Naive thymus-derived CD8-positive, alpha-beta T cell (primary cell): ENCODE data around the gene SMC4. TPM values are rescaled to one million over a fixed set of nuclear protein-coding genes. Genes with fewer than 3 reads are reported as not detected.

Source experiments
- ATAC-seq, 2 donors: fragments of 150-1000 bp; cut with Tn5 transposase in 1 of 2; sonication (Bioruptor Pico), chemical (Tn5 transposase) in 1 of 2; 1 replicate in 1 of 2; 2 replicates in 1 of 2; pipeline ENCODE4 v1.10.0; 2021; ENCODE audit warnings: mild to moderate bottlenecking in 2 of 2, moderate library complexity in 2 of 2
- POLR2A ChIA-PET: fragments of 350-600 bp; sonication (Branson Sonifier 250); formaldehyde crosslinking; loops from one replicate; lab custom pipeline; 2021; ENCODE audit warnings: antibody characterized with exemption; lab: Charles Lee
- DNase-seq, 10 donors: peaks; one replicate each; pipeline versions ENCODE4 v3.0.0 to v3.0.0-alpha.2; 2020 to 2022
- H3K27ac Mint-ChIP-seq, 10 donors: one replicate each; pipeline ENCODE4 v1.8.0; 2020 to 2022; ENCODE audit warnings: mild to moderate bottlenecking in 10 of 10, mixed read lengths in 10 of 10, moderate library complexity in 4 of 10, inconsistent platforms in 1 of 10
- H3K27me3 Mint-ChIP-seq, 5 donors: one replicate each; pipeline ENCODE4 v1.8.0; 2021 to 2022; ENCODE audit warnings: mixed read lengths in 5 of 5
- H3K36me3 Mint-ChIP-seq, 3 donors: one replicate each; pipeline ENCODE4 v1.8.0; 2020 to 2022; ENCODE audit warnings: mixed read lengths in 3 of 3, mild to moderate bottlenecking in 2 of 3, inconsistent platforms in 1 of 3
- H3K4me1 Mint-ChIP-seq, 4 donors: one replicate each; pipeline ENCODE4 v1.8.0; 2021 to 2022; ENCODE audit warnings: mixed read lengths in 4 of 4
- H3K4me3 Mint-ChIP-seq, 10 donors: one replicate each; pipeline ENCODE4 v1.8.0; 2020 to 2022; ENCODE audit warnings: mild to moderate bottlenecking in 10 of 10, mixed read lengths in 10 of 10, moderate library complexity in 6 of 10, inconsistent platforms in 1 of 10
- H3K9me3 Mint-ChIP-seq, 9 donors: one replicate each; pipeline ENCODE4 v1.8.0; 2020 to 2022; ENCODE audit warnings: mixed read lengths in 9 of 9, mild to moderate bottlenecking in 3 of 9, inconsistent platforms in 1 of 9, moderate library complexity in 1 of 9
- polyA plus RNA-seq, 3 donors: library from polyadenylated mRNA; unstranded; fragments of 300-500 nt; fragmentation: Illumina TruSeq; gene quantifications; one replicate each; pipeline ENCODE4 v1.2.3, GENCODE V29; 2021
- total RNA-seq, 8 experiments: library from RNA in 2 of 8; stranded (reverse) in 2 of 8; gene quantifications; one replicate each; pipeline ENCODE4 v1.2.3 and lab custom pipeline; 2021 to 2026

SMC4 gene
- total and polyA plus RNA-seq, 5 experiments from 2014 or later = 19.2 to 43.2 (median 32.9) TPM

DNA sequence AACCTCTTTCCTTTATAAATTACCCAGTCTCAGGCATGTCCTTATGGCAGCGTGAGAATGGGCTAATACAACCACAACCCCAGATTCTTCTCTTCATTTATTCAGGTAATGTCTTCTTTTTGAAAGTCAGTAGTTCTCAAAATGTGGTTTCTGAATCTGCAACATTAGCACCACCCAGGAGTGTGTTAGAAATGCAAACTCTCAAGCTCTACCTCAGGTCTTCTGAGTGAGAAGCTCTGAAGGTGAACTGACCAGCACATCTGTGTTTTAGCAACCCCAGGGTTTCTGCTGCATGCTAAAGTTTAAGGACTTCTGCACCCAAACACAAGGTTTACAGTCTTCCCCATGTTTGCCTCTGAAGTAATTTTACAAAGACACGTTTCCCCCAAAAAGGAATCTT lies 72.4 kb downstream of the SMC4 start:
- POLR2A ChIA-PET = no interaction called here
- DNase-seq = no peak
- Mint-ChIP-seq H3K27ac (peak overlapping the region in 1 of 10 donors; percentile 31), H3K4me1 (no peaks in the 10 kb centered on the region), H3K36me3 (peaks cover 0 to 10% (median 5%) of the 10 kb centered on the region in 3 donors), H3K4me3 (no peak overlapping the region), H3K27me3 (peaks cover 0 to 15% (median 9%) of the 10 kb centered on the region in 5 donors), H3K9me3 (peaks cover 0 to 26% (median 16%) of the 10 kb centered on the region in 9 donors)
- no peak for ATAC-seq

DNA sequence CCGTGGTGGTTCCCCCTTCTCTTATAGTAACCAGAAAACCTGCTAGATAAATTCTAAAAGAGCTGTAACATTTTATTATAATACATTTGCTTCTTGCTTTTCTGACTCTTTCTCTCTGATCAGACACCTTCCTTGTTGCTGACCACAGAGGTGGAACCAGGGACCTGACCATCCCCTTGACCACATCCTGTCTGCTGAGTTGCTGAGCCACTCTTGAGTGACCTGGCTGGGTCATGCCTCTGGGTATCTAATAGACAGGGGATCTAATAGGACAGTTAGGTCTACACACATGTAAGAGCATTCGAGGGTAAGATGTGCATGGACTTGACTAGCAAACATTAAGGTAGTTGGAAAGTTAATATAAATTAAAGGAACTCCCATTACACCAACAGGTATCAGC lies 72.9 kb downstream of the SMC4 start:
- peaks cover 0 to 26% (median 16%) of the 10 kb centered on the region in 9 donors for H3K9me3 Mint-ChIP-seq
- no peak for ATAC-seq
- no peak overlapping the region for H3K27ac Mint-ChIP-seq
- peaks cover 0 to 10% (median 5%) of the 10 kb centered on the region in 3 donors for H3K36me3 Mint-ChIP-seq
- peaks cover 0 to 19% (median 9%) of the 10 kb centered on the region in 5 donors for H3K27me3 Mint-ChIP-seq
- H3K4me3 Mint-ChIP-seq = no peak overlapping the region
- POLR2A ChIA-PET = no interaction called here
- no peak for DNase-seq
- H3K4me1 Mint-ChIP-seq = no peaks in the 10 kb centered on the region

DNA sequence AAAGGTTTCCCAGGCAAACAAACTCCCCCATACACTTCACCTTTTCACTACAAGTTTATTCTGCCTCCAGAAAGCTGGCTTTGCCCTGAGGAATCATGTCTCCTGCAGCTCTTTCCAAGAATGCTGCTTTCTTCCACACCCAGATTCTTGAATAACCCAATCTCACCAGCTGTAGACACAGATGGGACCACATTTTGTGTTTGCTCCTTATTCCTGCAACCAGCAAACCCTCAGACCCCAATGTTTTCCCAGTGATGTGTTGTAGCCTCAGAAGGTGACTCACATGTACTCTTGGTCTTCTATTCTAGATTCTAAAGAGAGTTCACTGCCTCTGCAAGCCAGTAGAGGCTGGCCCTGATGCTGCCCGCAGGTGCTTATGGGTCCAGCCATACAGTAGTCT lies 73.8 kb downstream of the SMC4 start:
- DNase-seq (no peak), ATAC-seq (no peak)
- Mint-ChIP-seq H3K27ac (no peak overlapping the region), H3K36me3 (peaks cover 0 to 10% (median 5%) of the 10 kb centered on the region in 3 donors), H3K4me1 (no peaks in the 10 kb centered on the region), H3K27me3 (peaks cover 0 to 20% (median 11%) of the 10 kb centered on the region in 5 donors), H3K9me3 (peaks cover 0 to 26% (median 16%) of the 10 kb centered on the region in 9 donors), H3K4me3 (no peak overlapping the region)
- POLR2A ChIA-PET = no interaction called here

DNA sequence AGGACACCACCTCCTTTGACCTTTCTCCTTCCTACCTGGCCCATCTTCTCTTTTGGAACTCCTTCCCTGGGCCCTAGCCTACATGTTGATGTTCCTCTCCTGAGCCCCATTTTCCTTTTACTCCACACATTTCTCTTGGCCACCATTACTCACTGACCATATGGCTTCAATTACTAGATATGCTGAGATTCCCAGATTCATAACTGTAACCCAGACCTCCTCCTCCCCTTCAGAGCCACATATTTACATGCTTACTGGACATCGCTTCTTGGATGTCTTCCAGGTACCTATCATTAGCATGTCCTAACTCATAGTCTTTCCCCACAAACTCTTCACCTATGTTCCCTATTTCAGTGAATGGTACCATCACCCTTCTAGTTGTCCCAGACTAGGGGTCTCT lies 74.5 kb downstream of the SMC4 start:
- no peak overlapping the region for H3K4me3 Mint-ChIP-seq
- no peak for DNase-seq
- POLR2A ChIA-PET = no interaction called here

DNA sequence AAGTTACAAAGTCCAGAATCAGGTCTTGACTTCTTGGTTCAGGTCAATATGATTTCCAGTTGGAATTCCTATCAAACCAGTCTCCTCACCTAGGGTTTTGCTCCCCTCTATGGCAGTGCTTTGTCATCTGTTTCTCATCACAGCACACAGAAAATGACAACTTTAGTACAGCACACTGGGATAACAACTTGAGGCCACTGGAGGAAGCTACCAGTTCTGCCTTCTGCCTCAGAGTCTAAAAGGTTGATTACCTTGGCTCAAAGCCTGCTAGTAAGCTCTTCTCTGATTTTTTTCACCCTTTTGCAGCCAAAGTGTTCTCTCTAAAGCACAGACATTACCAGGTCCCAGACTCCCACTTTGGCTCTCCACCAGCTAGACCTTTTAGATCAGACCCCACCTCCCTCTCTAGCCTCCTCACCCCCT lies 75.0 kb downstream of the SMC4 start:
- Mint-ChIP-seq H3K27me3 (peaks cover 0 to 24% (median 9%) of the 10 kb centered on the region in 5 donors), H3K27ac (no peak overlapping the region), H3K36me3 (peaks cover 0 to 5% (median 5%) of the 10 kb centered on the region in 3 donors), H3K4me3 (no peak overlapping the region), H3K4me1 (no peaks in the 10 kb centered on the region), H3K9me3 (peaks cover 0 to 20% (median 10%) of the 10 kb centered on the region in 9 donors)
- POLR2A ChIA-PET = no interaction called here
- ATAC-seq (no peak), DNase-seq (no peak)

More for the DNA sequence above, 74.5 kb downstream of the SMC4 start:
- Mint-ChIP-seq H3K27ac (no peak overlapping the region), H3K36me3 (peaks cover 0 to 7% (median 5%) of the 10 kb centered on the region in 3 donors), H3K4me1 (no peaks in the 10 kb centered on the region), H3K27me3 (peaks cover 0 to 20% (median 9%) of the 10 kb centered on the region in 5 donors), H3K9me3 (peaks cover 0 to 21% (median 14%) of the 10 kb centered on the region in 9 donors)
- no peak for ATAC-seq

DNA sequence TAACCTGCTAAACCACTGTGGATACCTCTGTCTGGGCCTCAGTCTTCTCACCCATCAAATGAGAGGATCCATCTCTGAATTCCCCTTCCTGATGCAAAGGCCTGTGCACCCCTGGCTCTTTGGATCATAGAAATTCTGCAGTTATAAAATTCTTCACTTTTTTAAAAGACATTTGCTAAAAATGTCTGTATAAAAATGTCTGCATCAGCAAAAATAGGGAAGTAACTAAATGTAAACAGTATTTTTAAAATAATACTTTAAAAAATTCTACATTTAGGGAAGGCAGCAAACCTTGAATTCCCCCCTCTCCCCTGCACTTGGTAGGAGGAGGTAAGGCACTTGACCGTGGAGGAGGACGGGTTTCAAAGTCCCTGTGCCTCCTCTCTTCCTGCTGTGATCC lies 75.7 kb downstream of the SMC4 start:
- no peak for ATAC-seq
- no peaks in the 10 kb centered on the region for H3K4me1 Mint-ChIP-seq
- POLR2A ChIA-PET = no interaction called here

DNA sequence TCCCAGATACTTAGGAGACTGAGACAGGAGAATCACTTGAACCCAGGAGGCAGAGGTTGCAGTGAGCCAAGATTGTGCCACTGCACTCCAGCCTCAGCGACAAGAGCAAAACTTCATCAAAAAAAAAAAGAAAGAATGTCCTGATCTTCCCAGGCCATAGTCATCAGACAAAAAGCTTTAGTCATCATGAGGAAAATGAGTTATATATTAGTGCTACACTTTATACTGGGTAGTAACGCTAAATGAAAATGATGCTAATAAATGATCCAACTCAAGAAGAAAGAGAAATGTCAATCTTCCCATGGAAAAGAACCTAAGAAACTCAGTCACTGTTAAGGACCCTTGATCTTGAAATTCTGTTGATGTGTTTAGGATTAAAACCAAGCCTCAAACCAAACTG lies 76.4 kb downstream of the SMC4 start:
- peaks cover 3 to 30% (median 8%) of the 10 kb centered on the region in 5 donors for H3K27me3 Mint-ChIP-seq
- no peak overlapping the region for H3K27ac Mint-ChIP-seq
- DNase-seq (no peak), ATAC-seq (no peak)
- H3K4me1 Mint-ChIP-seq = no peaks in the 10 kb centered on the region
- H3K36me3 Mint-ChIP-seq = peaks cover 0 to 2% (median 0%) of the 10 kb centered on the region in 3 donors
- H3K4me3 Mint-ChIP-seq = no peak overlapping the region
- peaks cover 0 to 8% (median 4%) of the 10 kb centered on the region in 9 donors for H3K9me3 Mint-ChIP-seq
- POLR2A ChIA-PET = no interaction called here

More for the DNA sequence above, 75.7 kb downstream of the SMC4 start:
- peaks cover 0 to 2% (median 0%) of the 10 kb centered on the region in 3 donors for H3K36me3 Mint-ChIP-seq
- no peak overlapping the region for H3K4me3 Mint-ChIP-seq
- H3K27ac Mint-ChIP-seq = peak overlapping the region in 1 of 10 donors; percentile 54
- H3K9me3 Mint-ChIP-seq = peaks cover 0 to 13% (median 4%) of the 10 kb centered on the region in 9 donors
- peaks cover 0 to 26% (median 8%) of the 10 kb centered on the region in 5 donors for H3K27me3 Mint-ChIP-seq
- DNase-seq = no peak

DNA sequence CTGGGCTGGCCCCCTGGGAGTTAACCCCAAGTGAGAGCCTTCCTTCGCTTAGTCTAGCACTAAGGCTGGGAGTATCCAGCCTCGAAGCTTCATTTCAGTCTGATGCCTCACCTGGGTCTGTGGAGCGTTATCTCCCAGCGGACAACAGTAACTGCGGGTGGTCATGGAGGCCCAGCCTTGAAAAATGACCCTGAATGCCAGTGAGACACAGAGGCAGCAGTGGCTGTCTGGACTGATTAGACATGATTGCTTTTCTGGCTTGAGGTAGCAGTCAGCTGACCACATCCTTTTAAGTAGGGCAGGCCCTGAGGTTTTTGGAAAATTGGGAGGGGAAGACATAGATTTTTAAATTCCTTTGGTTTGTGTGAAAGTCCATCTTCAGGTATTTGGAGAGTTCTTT lies 78.3 kb downstream of the SMC4 start:
- no peaks in the 10 kb centered on the region for H3K4me1 Mint-ChIP-seq
- H3K4me3 Mint-ChIP-seq = no peak overlapping the region
- no peak overlapping the region for H3K27ac Mint-ChIP-seq
- H3K27me3 Mint-ChIP-seq = peaks cover 8 to 28% (median 11%) of the 10 kb centered on the region in 5 donors
- no peaks in the 10 kb centered on the region for H3K36me3 Mint-ChIP-seq
- POLR2A ChIA-PET = no interaction called here
- ATAC-seq = no peak
- no peaks in the 10 kb centered on the region for H3K9me3 Mint-ChIP-seq
- no peak for DNase-seq

DNA sequence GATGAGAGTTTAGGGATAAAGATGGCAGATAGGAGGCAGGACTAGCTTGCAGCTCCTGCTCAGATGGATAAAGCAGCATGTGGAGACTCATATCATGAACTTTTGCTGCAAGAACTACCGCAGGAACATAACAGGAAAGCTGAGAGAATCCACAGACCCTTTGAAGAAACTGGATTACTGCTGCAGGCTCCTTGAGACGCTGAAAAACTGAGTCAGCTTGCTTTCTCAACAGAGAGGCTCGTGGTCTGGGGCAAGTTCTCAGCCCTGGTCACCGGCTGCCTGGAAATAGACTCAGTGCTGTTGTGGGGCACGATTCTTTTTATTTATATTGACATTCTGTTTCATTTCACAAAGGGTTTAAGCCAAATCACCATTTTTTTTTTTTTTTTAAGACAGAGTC lies 78.9 kb downstream of the SMC4 start:
- DNase-seq (no peak), ATAC-seq (no peak)
- H3K27me3 Mint-ChIP-seq = peaks cover 8 to 30% (median 15%) of the 10 kb centered on the region in 5 donors
- no peak overlapping the region for H3K27ac Mint-ChIP-seq
- H3K4me3 Mint-ChIP-seq = no peak overlapping the region
- H3K4me1 Mint-ChIP-seq = peaks cover 0 to 1% (median 0%) of the 10 kb centered on the region in 4 donors
- POLR2A ChIA-PET = no interaction called here
- H3K9me3 Mint-ChIP-seq = no peaks in the 10 kb centered on the region
- H3K36me3 Mint-ChIP-seq = peaks cover 0 to 2% (median 0%) of the 10 kb centered on the region in 3 donors

DNA sequence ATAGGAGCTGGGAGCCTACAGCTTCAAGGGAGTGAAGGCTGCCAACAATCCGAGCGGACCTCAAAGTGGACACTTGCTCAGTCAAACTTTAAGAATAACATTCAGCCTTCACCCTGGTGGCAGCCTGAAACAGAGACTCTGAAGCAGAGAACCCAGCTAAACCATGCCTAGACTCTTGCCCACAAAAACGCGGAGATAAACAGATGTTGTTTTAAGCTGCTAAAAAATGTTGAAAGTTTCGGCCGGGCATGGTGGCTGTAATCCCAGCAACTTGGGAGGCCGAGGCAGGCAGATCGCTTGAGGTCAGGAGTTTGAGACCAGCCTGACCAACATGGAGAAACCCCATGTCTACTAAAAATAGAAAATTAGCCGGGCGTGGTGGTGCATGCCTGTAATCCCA lies 79.9 kb downstream of the SMC4 start:
- H3K36me3 Mint-ChIP-seq = peaks cover 0 to 2% (median 0%) of the 10 kb centered on the region in 3 donors
- no peak overlapping the region for H3K27ac Mint-ChIP-seq
- H3K9me3 Mint-ChIP-seq = no peaks in the 10 kb centered on the region
- ATAC-seq (no peak), DNase-seq (no peak)
- POLR2A ChIA-PET = no interaction called here
- H3K4me3 Mint-ChIP-seq = no peak overlapping the region
- H3K27me3 Mint-ChIP-seq = peaks cover 8 to 30% (median 15%) of the 10 kb centered on the region in 5 donors
- peaks cover 0 to 1% (median 0%) of the 10 kb centered on the region in 4 donors for H3K4me1 Mint-ChIP-seq

DNA sequence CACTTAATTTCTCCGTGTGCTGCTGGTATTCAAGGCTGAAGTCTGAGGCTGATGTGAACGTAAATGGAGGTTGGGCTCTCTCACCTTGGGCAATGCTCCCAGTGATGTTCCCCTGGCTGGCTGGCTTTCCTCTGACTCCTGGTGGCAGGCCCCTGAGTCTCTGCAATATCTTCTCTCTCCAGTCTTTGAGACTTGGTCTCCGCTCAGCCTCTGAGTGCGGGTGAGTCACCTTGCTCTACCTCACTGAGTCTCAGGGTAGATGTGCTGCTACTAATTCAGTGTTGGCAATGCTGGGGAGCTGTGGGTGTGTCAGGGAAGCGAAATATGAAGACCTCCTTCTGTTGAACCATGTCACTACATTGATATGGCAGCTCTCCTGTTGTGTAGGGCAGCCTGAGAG lies 81.5 kb downstream of the SMC4 start:
- peaks cover 0 to 2% (median 0%) of the 10 kb centered on the region in 3 donors for H3K36me3 Mint-ChIP-seq
- peak overlapping the region in 1 of 10 donors; percentile 56 for H3K27ac Mint-ChIP-seq
- H3K4me3 Mint-ChIP-seq = no peak overlapping the region
- peaks cover 2 to 7% (median 5%) of the 10 kb centered on the region in 4 donors for H3K4me1 Mint-ChIP-seq
- DNase-seq = no peak
- H3K9me3 Mint-ChIP-seq = no peaks in the 10 kb centered on the region
- no peak for ATAC-seq
- POLR2A ChIA-PET = no interaction called here
- peaks cover 8 to 22% (median 11%) of the 10 kb centered on the region in 5 donors for H3K27me3 Mint-ChIP-seq

DNA sequence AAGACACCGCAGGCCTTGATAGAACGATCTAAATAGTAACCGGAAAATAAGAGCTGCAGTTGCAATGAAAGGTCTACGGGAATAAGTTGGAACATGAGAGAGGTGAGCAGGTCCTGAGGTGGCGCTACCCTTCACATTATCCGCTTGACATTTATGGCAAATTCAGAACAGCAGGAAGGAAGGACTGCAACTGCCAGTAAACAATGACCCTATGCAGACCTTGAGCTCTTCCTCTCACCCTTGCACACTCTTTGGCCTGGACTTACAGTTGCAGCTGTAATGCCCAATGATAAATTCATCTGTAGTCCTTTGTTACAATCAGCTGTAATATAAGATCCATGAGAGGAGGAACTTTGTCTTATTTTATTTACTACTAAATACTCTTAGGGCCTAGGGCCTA lies 82.4 kb downstream of the SMC4 start:
- Mint-ChIP-seq H3K4me3 (no peak overlapping the region), H3K36me3 (peaks cover 0 to 2% (median 0%) of the 10 kb centered on the region in 3 donors), H3K27me3 (peaks cover 8 to 22% (median 11%) of the 10 kb centered on the region in 5 donors), H3K27ac (no peak overlapping the region), H3K9me3 (no peaks in the 10 kb centered on the region), H3K4me1 (peaks cover 2 to 7% (median 5%) of the 10 kb centered on the region in 4 donors)
- ATAC-seq (no peak), DNase-seq (no peak)
- POLR2A ChIA-PET = no interaction called here

DNA sequence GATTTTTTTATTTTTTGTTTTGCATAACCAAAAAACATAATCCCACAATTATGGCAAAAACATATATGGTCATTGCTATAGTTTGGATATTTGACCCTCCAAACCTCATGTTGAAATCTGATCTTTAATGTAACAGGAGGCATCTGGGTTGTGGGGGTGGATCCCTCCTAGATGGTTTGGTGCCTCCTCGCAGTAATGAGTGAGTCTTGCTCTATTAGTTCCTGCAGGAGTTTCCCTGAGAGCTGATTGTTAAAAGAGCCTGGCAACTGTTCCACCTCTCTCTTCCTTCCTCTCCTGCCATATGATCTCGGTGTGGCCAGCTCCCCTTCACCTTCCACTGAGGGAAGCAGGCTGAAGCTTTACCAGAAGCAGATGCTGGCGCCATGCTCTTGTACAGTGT lies 83.3 kb downstream of the SMC4 start:
- Mint-ChIP-seq H3K36me3 (peaks cover 0 to 2% (median 0%) of the 10 kb centered on the region in 3 donors), H3K4me3 (no peak overlapping the region), H3K27ac (no peak overlapping the region), H3K27me3 (peaks cover 5 to 16% (median 11%) of the 10 kb centered on the region in 5 donors), H3K4me1 (peaks cover 2 to 7% (median 5%) of the 10 kb centered on the region in 4 donors), H3K9me3 (no peaks in the 10 kb centered on the region)
- POLR2A ChIA-PET = no interaction called here
- DNase-seq = no peak
- ATAC-seq = no peak
